Glutamatergic neuron (in vitro differentiated cells): Measurements from ENCODE around the gene GRB10. TPM values are rescaled to one million over a fixed set of nuclear protein-coding genes. Genes with fewer than 3 reads are reported as not detected.

Experiments used
- DNase-seq: peaks from one replicate; pipeline ENCODE4 v3.0.0; 2022
- H3K27ac Mint-ChIP-seq: one replicate; pipeline ENCODE4 v1.8.0; 2020; ENCODE audit warnings: mild to moderate bottlenecking, mixed read lengths, inconsistent platforms; ENCODE audit not compliant: unreplicated experiment
- H3K27me3 Mint-ChIP-seq: one replicate; pipeline ENCODE4 v1.8.0; 2020; ENCODE audit warnings: mild to moderate bottlenecking, moderate library complexity, mixed read lengths, inconsistent platforms; ENCODE audit not compliant: unreplicated experiment
- H3K36me3 Mint-ChIP-seq: one replicate; pipeline ENCODE4 v1.8.0; 2020; ENCODE audit warnings: mild to moderate bottlenecking, mixed read lengths, inconsistent platforms; ENCODE audit not compliant: unreplicated experiment
- H3K4me1 Mint-ChIP-seq: one replicate; pipeline ENCODE4 v1.8.0; 2020; ENCODE audit warnings: mild to moderate bottlenecking, low read depth, mixed read lengths, inconsistent platforms; ENCODE audit not compliant: unreplicated experiment
- H3K4me3 Mint-ChIP-seq: one replicate; pipeline ENCODE4 v1.8.0; 2020; ENCODE audit warnings: mild to moderate bottlenecking, mixed read lengths, inconsistent platforms; ENCODE audit not compliant: unreplicated experiment
- H3K9me3 Mint-ChIP-seq: one replicate; pipeline ENCODE4 v1.8.0; 2020; ENCODE audit warnings: mild to moderate bottlenecking, moderate library complexity, mixed read lengths, inconsistent platforms; ENCODE audit not compliant: unreplicated experiment
- total RNA-seq: library from RNA; stranded (reverse); fragmentation: NEBNext Ultra II Directional; extraction: Animal tissue kit (Norgen Biotek cat#: 25700); gene quantifications from one replicate; pipeline ENCODE4 v1.2.1, GENCODE V29; 2021; ENCODE audit not compliant: unreplicated experiment
- TF ChIP-seq, protein P1 (sequence below): fragments of 200-600 bp; sonication (generic); IDR thresholded peaks from one replicate; pipeline ENCODE4 v1.5.0; 2021; ENCODE audit not compliant: partially characterized antibody, unreplicated experiment

Gene GRB10
- total RNA-seq, 1 donor from 2014 or later, result 182 TPM

DNA sequence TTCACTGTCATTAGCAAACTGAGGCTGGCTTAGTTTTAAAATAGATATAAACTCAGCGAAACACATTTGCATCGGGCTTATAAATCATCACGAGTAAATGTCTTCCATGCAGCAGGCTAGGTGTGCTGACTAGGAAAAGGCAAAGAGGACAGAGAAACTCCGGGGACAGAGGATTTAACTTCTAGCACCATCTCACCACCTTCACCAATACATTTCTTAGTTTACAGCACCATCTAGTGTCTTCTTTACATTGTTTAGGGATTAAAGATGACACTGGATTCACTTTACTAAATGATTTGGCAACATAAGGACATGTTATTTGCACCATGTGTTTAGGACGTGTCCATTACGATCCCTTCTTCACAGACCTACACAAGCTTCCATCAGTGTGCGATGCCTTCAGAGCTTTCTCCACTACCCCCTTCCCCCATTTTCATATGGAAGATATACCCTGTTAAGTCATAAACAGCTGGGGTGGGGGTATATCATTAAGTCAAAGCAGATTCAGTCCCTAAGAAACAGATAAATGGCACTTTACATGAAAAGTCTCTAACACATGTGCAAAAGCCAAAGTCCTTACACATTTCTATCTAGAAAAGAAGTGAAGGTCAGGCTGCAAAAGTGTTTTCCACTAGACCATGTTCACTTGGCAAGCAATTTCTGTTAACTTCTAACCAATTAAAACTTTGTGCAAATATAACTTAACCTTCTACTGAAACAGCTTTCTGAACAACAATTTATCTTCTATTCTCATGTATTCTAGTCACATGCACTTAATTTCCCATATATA, 103.3 kb downstream of the GRB10 start:
- peaks cover 57% of the 10 kb centered on the region for H3K4me1 Mint-ChIP-seq
- H3K27ac Mint-ChIP-seq, result peak overlapping the region; percentile 11
- TF ChIP-seq, protein P1, sequence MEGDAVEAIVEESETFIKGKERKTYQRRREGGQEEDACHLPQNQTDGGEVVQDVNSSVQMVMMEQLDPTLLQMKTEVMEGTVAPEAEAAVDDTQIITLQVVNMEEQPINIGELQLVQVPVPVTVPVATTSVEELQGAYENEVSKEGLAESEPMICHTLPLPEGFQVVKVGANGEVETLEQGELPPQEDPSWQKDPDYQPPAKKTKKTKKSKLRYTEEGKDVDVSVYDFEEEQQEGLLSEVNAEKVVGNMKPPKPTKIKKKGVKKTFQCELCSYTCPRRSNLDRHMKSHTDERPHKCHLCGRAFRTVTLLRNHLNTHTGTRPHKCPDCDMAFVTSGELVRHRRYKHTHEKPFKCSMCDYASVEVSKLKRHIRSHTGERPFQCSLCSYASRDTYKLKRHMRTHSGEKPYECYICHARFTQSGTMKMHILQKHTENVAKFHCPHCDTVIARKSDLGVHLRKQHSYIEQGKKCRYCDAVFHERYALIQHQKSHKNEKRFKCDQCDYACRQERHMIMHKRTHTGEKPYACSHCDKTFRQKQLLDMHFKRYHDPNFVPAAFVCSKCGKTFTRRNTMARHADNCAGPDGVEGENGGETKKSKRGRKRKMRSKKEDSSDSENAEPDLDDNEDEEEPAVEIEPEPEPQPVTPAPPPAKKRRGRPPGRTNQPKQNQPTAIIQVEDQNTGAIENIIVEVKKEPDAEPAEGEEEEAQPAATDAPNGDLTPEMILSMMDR, result no peak
- H3K36me3 Mint-ChIP-seq, result no peaks in the 10 kb centered on the region
- DNase-seq, result no peak
- peaks cover 9% of the 10 kb centered on the region for H3K27me3 Mint-ChIP-seq
- peaks cover 5% of the 10 kb centered on the region for H3K9me3 Mint-ChIP-seq
- H3K4me3 Mint-ChIP-seq, result peak overlapping the region; percentile 10

DNA sequence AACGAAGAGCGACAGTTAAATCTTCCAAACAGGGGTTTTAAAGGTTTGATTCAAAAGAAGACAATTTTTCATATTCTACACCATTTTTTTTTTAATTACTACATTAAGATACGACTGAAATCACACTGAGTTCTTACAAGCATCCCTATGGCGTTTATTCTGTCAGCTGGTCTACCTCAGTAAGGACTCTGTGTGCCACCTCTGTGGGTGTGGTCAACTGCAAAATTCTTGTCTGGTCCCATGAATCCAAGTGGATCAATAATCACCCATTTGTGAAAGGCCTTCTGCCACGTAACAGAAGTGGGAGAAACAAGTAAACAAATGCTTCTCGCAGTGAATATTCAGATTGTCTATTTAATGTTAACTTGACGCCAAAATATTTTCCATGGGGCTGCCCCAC, 104.1 kb downstream of the GRB10 start:
- Mint-ChIP-seq H3K36me3 (peaks cover 5% of the 10 kb centered on the region), H3K27ac (no peak overlapping the region), H3K9me3 (peaks cover 7% of the 10 kb centered on the region), H3K27me3 (peaks cover 10% of the 10 kb centered on the region), H3K4me1 (peaks cover 64% of the 10 kb centered on the region), H3K4me3 (no peak overlapping the region)
- TF ChIP-seq, protein P1, result no peak
- DNase-seq, result no peak

DNA sequence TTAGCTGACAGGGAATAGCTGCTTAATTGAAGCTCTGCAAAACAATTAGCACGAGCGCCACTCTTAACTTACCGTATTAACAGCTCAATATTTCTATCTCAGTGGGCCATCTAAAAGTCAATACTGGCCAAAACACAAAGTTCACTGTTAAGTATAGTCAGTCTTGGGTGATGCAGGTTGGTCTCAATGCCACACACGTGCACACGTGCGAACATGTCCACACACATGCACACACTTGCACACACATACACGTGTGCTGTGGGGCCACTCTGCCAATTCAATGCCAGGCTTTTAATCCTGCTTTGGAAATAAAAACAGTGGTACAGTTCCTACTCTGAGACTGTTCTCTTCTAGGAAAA, 105.1 kb downstream of the GRB10 start:
- no peak for DNase-seq
- Mint-ChIP-seq H3K4me1 (peaks cover 66% of the 10 kb centered on the region), H3K36me3 (peaks cover 8% of the 10 kb centered on the region), H3K4me3 (no peak overlapping the region), H3K27ac (no peak overlapping the region), H3K27me3 (peaks cover 14% of the 10 kb centered on the region), H3K9me3 (peaks cover 13% of the 10 kb centered on the region)
- TF ChIP-seq, protein P1, result no peak

DNA sequence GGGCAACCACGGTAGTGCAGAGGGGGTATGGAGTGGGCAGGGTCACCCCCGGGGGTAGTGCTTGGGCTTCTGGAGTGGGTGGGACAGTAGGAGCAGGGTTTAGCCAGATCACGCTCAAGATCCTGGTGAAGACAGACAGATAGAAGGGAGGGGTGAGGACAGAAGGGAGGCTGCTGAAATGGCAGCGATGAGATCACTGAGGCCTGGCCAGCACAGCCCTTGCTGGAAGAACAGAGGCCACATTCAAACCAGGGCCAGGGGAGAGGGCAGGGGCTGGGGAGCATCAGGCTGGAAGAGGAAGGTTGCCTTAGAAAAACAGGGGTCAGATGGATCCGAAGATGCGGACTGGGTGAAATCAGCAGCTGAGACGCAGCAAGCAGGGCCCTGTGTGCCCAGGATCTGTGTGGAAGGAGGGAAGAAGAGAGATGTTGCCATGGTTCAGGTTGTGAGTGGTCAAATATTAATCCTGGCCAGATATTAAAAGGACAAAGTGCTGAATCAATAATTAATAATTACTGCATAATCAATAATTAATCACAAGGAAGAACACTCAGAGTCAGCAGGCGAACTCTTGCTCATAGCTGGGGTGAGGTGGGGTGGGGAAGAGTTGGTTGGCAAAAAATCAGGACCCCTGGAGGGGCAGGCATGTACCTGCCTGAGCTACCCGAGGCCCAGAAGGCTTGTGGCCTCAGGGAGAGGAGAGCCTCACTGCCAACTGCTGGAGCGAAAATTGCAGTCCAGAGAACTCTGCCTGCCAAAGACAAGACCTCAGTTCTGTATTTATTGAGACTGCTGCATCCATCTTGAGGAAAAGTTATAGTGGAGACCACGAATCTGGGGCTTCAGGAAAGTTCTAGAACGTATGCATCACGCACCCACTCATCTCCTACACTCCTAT, 105.7 kb downstream of the GRB10 start:
- peaks cover 63% of the 10 kb centered on the region for H3K4me1 Mint-ChIP-seq
- TF ChIP-seq, protein P1, result no peak
- DNase-seq, result no peak
- H3K27ac Mint-ChIP-seq, result no peak overlapping the region
- H3K9me3 Mint-ChIP-seq, result peaks cover 11% of the 10 kb centered on the region
- H3K27me3 Mint-ChIP-seq, result peaks cover 14% of the 10 kb centered on the region
- H3K4me3 Mint-ChIP-seq, result peak overlapping the region; percentile 10
- H3K36me3 Mint-ChIP-seq, result peaks cover 14% of the 10 kb centered on the region
